ENCODE results near the gene TCHH.
"Not testable (repeated sequence)": the region's sequence is repeated elsewhere in the genome, so short reads cannot be mapped to it uniquely, and the experiment has no call there.

The TCHH gene

GRCh38 chr1:152112101-152112884 is 3.0 kb downstream of the TCHH start:
- DNase-seq (ENCODE audit: low read depth) = no peak

GRCh38 chr1:152111515-152111968 is 3.7 kb downstream of the TCHH start:
- DNase-seq (ENCODE audit: low read depth) = no peak

GRCh38 chr1:152110860-152111514 is 4.3 kb downstream of the TCHH start:
- no peak for DNase-seq (ENCODE audit: low read depth)

GRCh38 chr1:152110365-152110859 is 4.8 kb downstream of the TCHH start:
- no peak for DNase-seq (ENCODE audit: low read depth)

- no peak for DNase-seq (ENCODE audit: low read depth)
Observed at GRCh38 chr1:152109998-152110294, 5.3 kb downstream of the TCHH start.

- DNase-seq (ENCODE audit: low read depth) = no peak
Observed at GRCh38 chr1:152109231-152109997, 5.8 kb downstream of the TCHH start.

GRCh38 chr1:152108882-152109222 is 6.4 kb downstream of the TCHH start:
- DNase-seq (ENCODE audit: low read depth) = no peak

- no peak for DNase-seq (ENCODE audit: low read depth)
Observed at GRCh38 chr1:152107984-152108881, 7.0 kb downstream of the TCHH start.

- no peak for DNase-seq (ENCODE audit: low read depth)
Observed at GRCh38 chr1:152107031-152107983, 7.9 kb downstream of the TCHH start.

GRCh38 chr1:152104854-152105253 is 10.4 kb downstream of the TCHH start:
- DNase-seq (ENCODE audit: low read depth) = no peak

- no peak for DNase-seq (ENCODE audit: low read depth)
Observed at GRCh38 chr1:152096931-152097330, 18.3 kb downstream of the TCHH start.

- DNase-seq (ENCODE audit: low read depth) = no peak
Observed at GRCh38 chr1:152089014-152089674, 26.1 kb downstream of the TCHH start, which contains the start of gene TCHHL1. Gene TCHHL1, minus strand, starts transcription at chr1:152089064. Its CDS starts 921 bp downstream, at chr1:152088143.

- DNase-seq (ENCODE audit: low read depth) = no peak
Observed at GRCh38 chr1:152086760-152087159, 28.5 kb downstream of the TCHH start.

- no peak for DNase-seq (ENCODE audit: low read depth)
Observed at GRCh38 chr1:152084853-152085252, 30.4 kb downstream of the TCHH start.

GRCh38 chr1:152081026-152081425 is 34.2 kb downstream of the TCHH start:
- DNase-seq (ENCODE audit: low read depth) = not testable (repeated sequence)

GRCh38 chr1:152080494-152080893 is 34.8 kb downstream of the TCHH start:
- DNase-seq (ENCODE audit: low read depth) = not testable (repeated sequence)

GRCh38 chr1:152078831-152079441 is 36.3 kb downstream of the TCHH start:
- DNase-seq (ENCODE audit: low read depth) = no peak

GRCh38 chr1:152072311-152072710 is 42.9 kb downstream of the TCHH start:
- DNase-seq (ENCODE audit: low read depth) = no peak

- DNase-seq (ENCODE audit: low read depth) = no peak
Observed at GRCh38 chr1:152071123-152071522, 44.1 kb downstream of the TCHH start.
